KOPT-K1 (cell line): ENCODE measurements around the gene ECPAS.
"Not testable (repeated sequence)": the region's sequence is repeated elsewhere in the genome, so short reads cannot be mapped to it uniquely, and the experiment has no call there.

ENCODE experiments used
- H3K27ac ChIP-seq: fragments of 200-600 bp; sonication (generic); 2 replicates; pipeline ENCODE4 v1.5.1; 2016; ENCODE audit warnings: antibody characterized with exemption, mild to moderate bottlenecking, low read depth, low read length; ENCODE audit not compliant: poor library complexity, severe bottlenecking
- H3K36me3 ChIP-seq: fragments of 200-600 bp; sonication (generic); 2 replicates; pipeline ENCODE4 v1.5.1; 2017; ENCODE audit warnings: antibody characterized with exemption, mild to moderate bottlenecking, low read length, moderate library complexity; ENCODE audit not compliant: insufficient read depth
- H3K9me3 ChIP-seq: fragments of 200-600 bp; sonication (generic); 2 replicates; pipeline ENCODE4 v1.5.1; 2017; ENCODE audit warnings: antibody characterized with exemption, low read length, mild to moderate bottlenecking; ENCODE audit not compliant: insufficient read depth, poor library complexity, severe bottlenecking

Gene ECPAS

GRCh38 chr9:111483858-111484571 lies at the start of gene ECPAS:
ECPAS (minus strand) TSS chr9:111484383; CDS start chr9:111472918, 11,465 bp downstream.
- Histone ChIP-seq H3K27ac (peak within 1 kb of the TSS; percentile 74), H3K9me3 (no peaks in the 10 kb centered on the region), H3K36me3 (no peaks in the 10 kb centered on the region)

GRCh38 chr9:111533099-111533790 lies 49.1 kb upstream of the ECPAS start:
- Histone ChIP-seq H3K36me3 (no peaks in the 10 kb centered on the region), H3K9me3 (no peaks in the 10 kb centered on the region), H3K27ac (no peak overlapping the region)

- Histone ChIP-seq H3K27ac (no peak overlapping the region), H3K36me3 (no peaks in the 10 kb centered on the region), H3K9me3 (no peaks in the 10 kb centered on the region)
Measured at GRCh38 chr9:111531716-111532115, 47.5 kb upstream of the ECPAS start.

GRCh38 chr9:111529787-111530186 lies 45.6 kb upstream of the ECPAS start:
- no peak overlapping the region for H3K27ac ChIP-seq
- no peaks in the 10 kb centered on the region for H3K9me3 ChIP-seq
- H3K36me3 ChIP-seq, result no peaks in the 10 kb centered on the region

GRCh38 chr9:111527347-111527746 lies 43.2 kb upstream of the ECPAS start:
- Histone ChIP-seq H3K36me3 (no peaks in the 10 kb centered on the region), H3K27ac (no peak overlapping the region), H3K9me3 (no peaks in the 10 kb centered on the region)

- Histone ChIP-seq H3K27ac (no peak within 1 kb of the TSS), H3K36me3 (no peaks in the 10 kb centered on the region)
Measured at GRCh38 chr9:111525056-111525977, 41.1 kb upstream of the ECPAS start, which contains the start of gene ZNF483. ZNF483 (plus strand) TSS chr9:111525179; CDS start chr9:111527396, 2,217 bp downstream.

GRCh38 chr9:111524731-111525055 lies 40.5 kb upstream of the ECPAS start:
- Histone ChIP-seq H3K9me3 (no peaks in the 10 kb centered on the region), H3K27ac (no peak overlapping the region), H3K36me3 (no peaks in the 10 kb centered on the region)

More at GRCh38 chr9:111525056-111525977, 41.1 kb upstream of the ECPAS start, which contains the start of gene ZNF483:
- no peaks in the 10 kb centered on the region for H3K9me3 ChIP-seq

- Histone ChIP-seq H3K9me3 (no peaks in the 10 kb centered on the region), H3K27ac (no peak overlapping the region), H3K36me3 (no peaks in the 10 kb centered on the region)
Measured at GRCh38 chr9:111516061-111516465, 31.9 kb upstream of the ECPAS start.

GRCh38 chr9:111514967-111515366 lies 30.8 kb upstream of the ECPAS start:
- H3K27ac ChIP-seq, result no peak overlapping the region
- no peaks in the 10 kb centered on the region for H3K9me3 ChIP-seq
- H3K36me3 ChIP-seq, result no peaks in the 10 kb centered on the region

GRCh38 chr9:111511581-111511980 lies 27.4 kb upstream of the ECPAS start:
- not testable (repeated sequence) for H3K27ac ChIP-seq, H3K9me3 ChIP-seq, H3K36me3 ChIP-seq

GRCh38 chr9:111502506-111502905 lies 18.3 kb upstream of the ECPAS start:
- no peak overlapping the region for H3K27ac ChIP-seq
- H3K36me3 ChIP-seq, result no peaks in the 10 kb centered on the region
- H3K9me3 ChIP-seq, result no peaks in the 10 kb centered on the region

- Histone ChIP-seq H3K36me3 (no peaks in the 10 kb centered on the region), H3K9me3 (no peaks in the 10 kb centered on the region), H3K27ac (no peak overlapping the region)
Measured at GRCh38 chr9:111501648-111502047, 17.5 kb upstream of the ECPAS start.

GRCh38 chr9:111501005-111501562 lies 16.9 kb upstream of the ECPAS start:
- Histone ChIP-seq H3K27ac (no peak overlapping the region), H3K36me3 (no peaks in the 10 kb centered on the region), H3K9me3 (no peaks in the 10 kb centered on the region)

- not testable (repeated sequence) for H3K9me3 ChIP-seq, H3K27ac ChIP-seq, H3K36me3 ChIP-seq
Measured at GRCh38 chr9:111497196-111497595, 13.0 kb upstream of the ECPAS start.

- no peaks in the 10 kb centered on the region for H3K9me3 ChIP-seq
- H3K27ac ChIP-seq, result peak overlapping the region; percentile 74
- H3K36me3 ChIP-seq, result no peaks in the 10 kb centered on the region
Measured at GRCh38 chr9:111484572-111484894, 350 bp upstream of the ECPAS start.
